Measurements from ENCODE around the gene TSPAN3. TPM values are rescaled to one million over a fixed set of nuclear protein-coding genes. Genes with fewer than 3 reads are reported as not detected.

The TSPAN3 gene
- total RNA-seq, 1 experiment from 2014 or later = 140 TPM

- H3K27ac ChIP-seq (ENCODE audit: low read length) = no peak overlapping the region
- TF ChIP-seq EZH2 (IDR thresholded peaks at IDR 0.05; ENCODE audit: low read length, unreplicated experiment) (no peak), CTCF (conservative IDR thresholded peaks at IDR 0.05; ENCODE audit: low read depth, low read length) (no peak), EZH2phosphoT487 (IDR thresholded peaks at IDR 0.05; ENCODE audit: borderline replicate concordance, low read length) (no peak)
- no peaks in the 10 kb centered on the region for H3K36me3 ChIP-seq (ENCODE audit: low read depth, low read length)
- CTCF ChIA-PET = no interaction called here
- no TSS peak for BruUV-seq (replicated peaks)
- no peaks in the 10 kb centered on the region for H3K9me3 ChIP-seq (ENCODE audit: low read length)
- H3K27me3 ChIP-seq (ENCODE audit: low read length) = no peaks in the 10 kb centered on the region
- no peak overlapping the region for H3K9ac ChIP-seq (ENCODE audit: low read length)
- no peak for DNase-seq
- POLR2A ChIA-PET (ENCODE audit: unreplicated experiment) = no interaction called here
- H3F3A ChIP-seq (ENCODE audit: low read length, unreplicated experiment) = no peaks in the 10 kb centered on the region
- no peak overlapping the region for H2AFZ ChIP-seq (ENCODE audit: low read length)
- no peak overlapping the region for H3K4me3 ChIP-seq (ENCODE audit: low read length)
- no peak overlapping the region for H3K4me2 ChIP-seq (ENCODE audit: low read length)
- peaks cover 6% of the 10 kb centered on the region; the same call in 1 of the 2 replicates for H3K4me1 ChIP-seq (ENCODE audit: insufficient read depth, low read length)
- no peak for ATAC-seq
- H3K79me2 ChIP-seq (ENCODE audit: low read length) = no peaks in the 10 kb centered on the region
- H3K9me2 ChIP-seq (replicated peaks; ENCODE audit: low read length) = no peaks in the 10 kb centered on the region
- intact Hi-C loops (cut with micrococcal nuclease) = no loop called here
- H4K20me1 ChIP-seq (ENCODE audit: low read length) = no peaks in the 10 kb centered on the region
These were observed 52.0 kb downstream of the TSPAN3 start for GRCh38 chr15:77018796-77019505.

GRCh38 chr15:77017761-77018720 lies 52.9 kb downstream of the TSPAN3 start:
- H3K9me2 ChIP-seq (replicated peaks; ENCODE audit: low read length) = no peaks in the 10 kb centered on the region
- DNase-seq (no peak), ATAC-seq (no peak)
- H3K4me3 ChIP-seq (ENCODE audit: low read length) = no peak overlapping the region
- no peaks in the 10 kb centered on the region for H3K79me2 ChIP-seq (ENCODE audit: low read length)
- H3K27me3 ChIP-seq (ENCODE audit: low read length) = no peaks in the 10 kb centered on the region
- H3K9ac ChIP-seq (ENCODE audit: low read length) = no peak overlapping the region
- no peaks in the 10 kb centered on the region for H3K36me3 ChIP-seq (ENCODE audit: low read depth, low read length)
- intact Hi-C loops (cut with micrococcal nuclease) = no loop called here
- H3K4me2 ChIP-seq (ENCODE audit: low read length) = no peak overlapping the region
- BruUV-seq (replicated peaks) = no TSS peak
- ChIA-PET CTCF (no interaction called here), POLR2A (ENCODE audit: unreplicated experiment) (no interaction called here)
- no peaks in the 10 kb centered on the region for H4K20me1 ChIP-seq (ENCODE audit: low read length)
- no peak overlapping the region for H2AFZ ChIP-seq (ENCODE audit: low read length)
- H3F3A ChIP-seq (ENCODE audit: low read length, unreplicated experiment) = no peaks in the 10 kb centered on the region
- H3K4me1 ChIP-seq (ENCODE audit: insufficient read depth, low read length) = peaks cover 6% of the 10 kb centered on the region; the same call in 1 of the 2 replicates
- H3K27ac ChIP-seq (ENCODE audit: low read length) = no peak overlapping the region
- no peaks in the 10 kb centered on the region for H3K9me3 ChIP-seq (ENCODE audit: low read length)
- TF ChIP-seq EZH2phosphoT487 (IDR thresholded peaks at IDR 0.05; ENCODE audit: borderline replicate concordance, low read length) (no peak), EZH2 (IDR thresholded peaks at IDR 0.05; ENCODE audit: low read length, unreplicated experiment) (no peak), CTCF (conservative IDR thresholded peaks at IDR 0.05; ENCODE audit: low read depth, low read length) (no peak)

Measured in PC-3 (cell line).